HUES48 (cell line): Measurements from ENCODE around the gene CLEC4M.
"Not testable (repeated sequence)": the region's sequence is repeated elsewhere in the genome, so short reads cannot be mapped to it uniquely, and the experiment has no call there.

Source experiments
- H3K27ac ChIP-seq: one replicate; pipeline ENCODE4 v1.7.0; 2013; ENCODE audit warnings: low read depth, low read length, inconsistent platforms
- H3K27me3 ChIP-seq: 2 replicates; pipeline ENCODE4 v1.6.1; 2013; ENCODE audit warnings: mild to moderate bottlenecking, low read length; ENCODE audit not compliant: control insufficient read depth, insufficient read depth
- H3K36me3 ChIP-seq: 2 replicates; pipeline ENCODE4 v1.6.1; 2013; ENCODE audit warnings: low read length; ENCODE audit not compliant: control insufficient read depth, insufficient read depth
- H3K4me1 ChIP-seq: 2 replicates; pipeline ENCODE4 v1.6.1; 2013; ENCODE audit warnings: mild to moderate bottlenecking, low read length; ENCODE audit not compliant: control insufficient read depth, insufficient read depth
- H3K4me3 ChIP-seq: 2 replicates; pipeline ENCODE4 v1.5.1; 2013; ENCODE audit warnings: mild to moderate bottlenecking, low read depth, low read length
- H3K9ac ChIP-seq: 2 replicates; pipeline ENCODE4 v1.6.1; 2013; ENCODE audit warnings: mild to moderate bottlenecking, low read depth, low read length, moderate library complexity
- H3K9me3 ChIP-seq: 2 replicates; pipeline ENCODE4 v1.6.1; 2013; ENCODE audit warnings: low read length; ENCODE audit not compliant: control insufficient read depth, insufficient read depth

Gene CLEC4M

DNA sequence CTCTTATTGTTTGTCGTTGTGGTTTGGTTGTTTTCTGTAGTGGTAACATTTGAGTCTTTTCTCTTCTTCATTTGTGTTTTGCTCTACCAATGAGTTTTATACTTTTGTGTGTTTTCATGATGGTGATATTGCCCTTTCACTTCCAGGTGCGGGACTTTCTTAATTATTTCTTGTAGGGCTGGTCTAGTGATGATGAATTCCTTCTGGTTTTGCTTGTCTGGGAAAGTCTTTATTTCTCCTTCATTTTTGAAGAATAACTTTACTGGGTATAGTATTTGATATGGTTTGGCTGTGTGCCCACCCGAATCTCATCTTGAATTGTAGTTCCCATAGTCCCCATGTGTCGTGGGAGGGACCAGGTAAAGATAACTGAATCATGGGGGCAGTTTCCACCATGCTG, 6.8 kb upstream of the CLEC4M start:
- Histone ChIP-seq H3K9me3 (peaks cover 32% of the 10 kb centered on the region), H3K4me1 (no peaks in the 10 kb centered on the region), H3K4me3 (no peak overlapping the region), H3K27ac (no peak overlapping the region), H3K27me3 (no peaks in the 10 kb centered on the region), H3K36me3 (no peaks in the 10 kb centered on the region), H3K9ac (no peak overlapping the region)

DNA sequence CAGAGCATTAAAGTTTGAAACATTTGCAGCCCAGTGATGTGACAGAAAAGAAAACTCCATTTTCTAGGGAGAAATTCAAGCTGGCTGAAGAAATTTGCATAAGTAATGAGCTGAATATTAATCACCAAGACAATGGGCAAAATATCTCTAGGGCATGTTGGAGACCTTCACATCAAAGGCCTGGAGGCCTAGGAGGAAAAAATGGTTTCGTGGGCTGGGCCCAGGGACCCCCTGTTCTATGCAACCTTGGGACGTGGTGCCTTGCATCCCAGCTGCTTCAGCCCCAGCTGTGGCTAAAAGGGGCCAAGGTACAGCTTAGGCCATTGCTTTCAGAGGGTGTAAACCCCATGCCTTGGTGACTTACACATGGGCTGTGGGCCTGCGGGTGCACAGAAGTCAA, 5.7 kb upstream of the CLEC4M start:
- H3K9me3 ChIP-seq: peaks cover 34% of the 10 kb centered on the region
- H3K4me1 ChIP-seq: no peaks in the 10 kb centered on the region
- H3K36me3 ChIP-seq: no peaks in the 10 kb centered on the region
- no peaks in the 10 kb centered on the region for H3K27me3 ChIP-seq
- H3K4me3 ChIP-seq: no peak overlapping the region
- no peak overlapping the region for H3K9ac ChIP-seq
- H3K27ac ChIP-seq: no peak overlapping the region

DNA sequence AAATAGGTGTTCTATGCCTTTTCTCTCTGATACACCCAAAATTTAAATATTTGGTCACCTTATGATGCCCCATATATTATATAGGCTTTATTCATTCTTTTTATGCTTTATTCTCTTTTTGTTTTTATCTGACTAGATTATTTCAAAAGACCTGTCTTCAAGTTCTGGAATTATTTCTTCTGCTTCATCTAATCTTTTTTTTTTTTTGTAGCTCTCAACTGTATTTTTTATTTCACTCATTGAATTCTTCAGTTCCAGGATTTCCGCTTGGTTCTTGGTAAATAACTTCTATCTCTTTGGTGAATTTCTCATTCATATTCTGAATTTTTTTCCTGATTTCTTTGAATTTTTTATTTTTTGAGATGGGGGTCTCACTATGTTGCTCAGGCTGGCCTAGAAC, 3.9 kb upstream of the CLEC4M start:
- Histone ChIP-seq H3K4me1 (no peaks in the 10 kb centered on the region), H3K9me3 (peaks cover 34% of the 10 kb centered on the region), H3K27me3 (no peaks in the 10 kb centered on the region), H3K4me3 (no peak overlapping the region), H3K27ac (no peak overlapping the region), H3K9ac (no peak overlapping the region), H3K36me3 (no peaks in the 10 kb centered on the region)

DNA sequence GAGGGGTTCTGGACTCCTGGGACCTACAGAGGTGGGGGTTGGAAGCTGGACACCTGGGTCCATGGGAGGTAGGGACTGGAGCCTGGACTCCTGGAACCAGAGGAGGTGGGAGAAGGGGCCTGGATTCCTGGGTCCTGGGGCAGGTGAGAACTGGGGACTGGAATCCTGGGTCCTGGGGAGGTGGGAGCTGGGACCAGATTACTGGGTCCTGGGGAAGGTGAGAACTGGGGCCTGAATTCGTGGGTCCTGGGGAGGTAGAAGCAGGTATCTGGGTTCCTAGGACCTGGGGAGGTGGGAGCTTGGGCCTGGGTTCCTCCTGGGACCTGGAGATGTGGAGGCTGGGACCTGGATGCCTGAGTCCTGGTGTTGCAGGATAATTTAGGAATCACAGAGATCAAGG, 653 bp downstream of the CLEC4M start:
- peaks cover 11% of the 10 kb centered on the region; the same call in 1 of the 2 replicates for H3K9me3 ChIP-seq
- no peaks in the 10 kb centered on the region for H3K4me1 ChIP-seq
- no peak overlapping the region for H3K9ac ChIP-seq
- H3K4me3 ChIP-seq: no peak overlapping the region
- no peaks in the 10 kb centered on the region for H3K27me3 ChIP-seq
- H3K36me3 ChIP-seq: no peaks in the 10 kb centered on the region
- H3K27ac ChIP-seq: no peak overlapping the region

DNA sequence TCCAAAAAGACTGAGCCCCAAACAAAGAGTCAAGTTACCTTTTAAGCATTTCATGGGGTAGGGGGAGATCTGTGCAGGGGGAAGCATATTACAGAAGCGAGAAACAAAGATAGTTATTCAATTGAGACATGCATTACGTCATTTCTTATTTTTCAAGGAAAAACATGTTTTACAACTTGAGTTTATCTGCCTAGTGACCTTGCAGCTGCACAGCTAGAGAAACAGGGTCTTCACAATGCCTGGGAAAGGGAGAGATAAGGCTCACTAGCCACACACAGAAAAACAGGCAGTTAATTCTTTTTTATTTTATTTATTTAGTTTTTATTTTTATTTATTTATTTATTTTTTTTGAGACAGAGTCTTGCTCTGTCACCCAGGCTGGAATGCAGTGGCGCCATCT, 1.1 kb downstream of the CLEC4M start:
- H3K27me3 ChIP-seq, H3K27ac ChIP-seq, H3K9ac ChIP-seq, H3K36me3 ChIP-seq, H3K9me3 ChIP-seq, H3K4me3 ChIP-seq, H3K4me1 ChIP-seq: not testable (repeated sequence)

DNA sequence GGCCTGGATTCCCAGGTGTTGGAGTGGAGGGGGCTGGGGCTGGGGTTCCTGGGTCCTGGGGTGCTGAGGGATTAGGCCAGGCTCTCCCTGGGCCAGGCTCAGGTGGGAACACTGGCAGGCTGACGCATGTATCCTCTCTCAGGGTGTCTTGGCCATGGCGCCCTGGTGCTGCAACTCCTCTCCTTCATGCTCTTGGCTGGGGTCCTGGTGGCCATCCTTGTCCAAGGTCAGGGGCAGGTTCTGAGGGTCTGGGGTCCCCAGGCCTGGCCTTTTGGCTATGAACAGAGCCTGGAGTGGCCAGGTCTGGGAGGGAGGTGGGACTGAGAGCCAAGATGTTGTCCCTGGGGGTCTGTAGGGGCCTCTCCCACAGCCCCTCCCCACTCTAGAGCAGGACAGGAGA, 2.0 kb downstream of the CLEC4M start:
- not testable (repeated sequence) for H3K9me3 ChIP-seq

DNA sequence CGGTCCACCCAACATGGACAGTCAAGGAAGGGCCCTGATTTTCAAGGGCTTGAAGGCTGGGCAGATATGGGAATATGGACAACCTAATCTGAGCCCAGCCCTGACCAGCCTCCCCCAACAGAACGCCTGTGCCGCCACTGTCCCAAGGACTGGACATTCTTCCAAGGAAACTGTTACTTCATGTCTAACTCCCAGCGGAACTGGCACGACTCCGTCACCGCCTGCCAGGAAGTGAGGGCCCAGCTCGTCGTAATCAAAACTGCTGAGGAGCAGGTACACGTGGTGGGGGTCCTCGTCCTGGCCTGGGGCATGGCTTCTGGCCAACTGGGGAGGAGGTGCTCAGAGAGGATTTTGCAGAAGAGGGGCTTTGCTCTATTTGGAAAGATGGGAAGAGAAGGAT, 3.5 kb downstream of the CLEC4M start:
- no peak overlapping the region for H3K9ac ChIP-seq
- no peaks in the 10 kb centered on the region for H3K4me1 ChIP-seq
- no peaks in the 10 kb centered on the region for H3K36me3 ChIP-seq
- no peak overlapping the region for H3K27ac ChIP-seq
- H3K27me3 ChIP-seq: no peaks in the 10 kb centered on the region
- no peak overlapping the region for H3K4me3 ChIP-seq
- H3K9me3 ChIP-seq: 0 out of 2 replicates have a peak, but pooled peaks cover 2% of the 10 kb centered on the region

More for the DNA sequence above, 2.0 kb downstream of the CLEC4M start:
- not testable (repeated sequence) for H3K27me3 ChIP-seq, H3K4me1 ChIP-seq, H3K4me3 ChIP-seq, H3K27ac ChIP-seq, H3K36me3 ChIP-seq, H3K9ac ChIP-seq

DNA sequence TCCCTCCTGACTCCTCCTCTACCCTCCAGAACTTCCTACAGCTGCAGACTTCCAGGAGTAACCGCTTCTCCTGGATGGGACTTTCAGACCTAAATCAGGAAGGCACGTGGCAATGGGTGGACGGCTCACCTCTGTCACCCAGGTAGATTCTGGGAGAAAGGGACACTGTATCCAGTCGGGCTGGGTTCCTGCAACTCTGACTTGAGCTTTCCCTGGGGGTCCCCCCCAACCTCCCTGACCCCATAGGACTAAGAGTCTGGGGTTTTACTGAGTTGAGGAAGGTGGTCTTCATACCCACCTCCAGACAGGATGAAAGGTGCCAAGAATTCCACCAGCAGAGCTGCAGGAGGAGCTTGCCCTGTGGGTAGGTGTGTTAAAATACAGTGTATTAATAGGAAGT, 4.4 kb downstream of the CLEC4M start:
- no peaks in the 10 kb centered on the region for H3K27me3 ChIP-seq
- no peaks in the 10 kb centered on the region for H3K36me3 ChIP-seq
- no peak overlapping the region for H3K27ac ChIP-seq
- H3K4me1 ChIP-seq: no peaks in the 10 kb centered on the region
- no peaks in the 10 kb centered on the region for H3K9me3 ChIP-seq
- no peak overlapping the region for H3K4me3 ChIP-seq
- no peak overlapping the region for H3K9ac ChIP-seq

DNA sequence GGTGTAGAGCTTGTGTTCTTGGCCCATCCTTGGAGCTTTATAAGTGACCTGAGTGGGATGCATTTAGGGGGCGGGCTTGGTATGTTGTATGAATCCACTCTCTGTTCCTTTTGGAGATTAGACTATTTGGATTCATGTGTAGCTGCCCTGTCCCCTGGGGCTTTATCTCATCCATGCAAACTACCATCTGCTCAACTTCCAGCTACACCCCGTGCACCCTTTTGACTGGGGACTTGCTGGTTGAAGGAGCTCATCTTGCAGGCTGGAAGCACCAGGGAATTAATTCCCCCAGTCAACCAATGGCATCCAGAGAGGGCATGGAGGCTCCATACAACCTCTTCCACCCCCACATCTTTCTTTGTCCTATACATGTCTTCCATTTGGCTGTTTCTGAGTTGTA, 6.1 kb downstream of the CLEC4M start:
- H3K4me3 ChIP-seq: no peak overlapping the region
- H3K27me3 ChIP-seq: no peaks in the 10 kb centered on the region

DNA sequence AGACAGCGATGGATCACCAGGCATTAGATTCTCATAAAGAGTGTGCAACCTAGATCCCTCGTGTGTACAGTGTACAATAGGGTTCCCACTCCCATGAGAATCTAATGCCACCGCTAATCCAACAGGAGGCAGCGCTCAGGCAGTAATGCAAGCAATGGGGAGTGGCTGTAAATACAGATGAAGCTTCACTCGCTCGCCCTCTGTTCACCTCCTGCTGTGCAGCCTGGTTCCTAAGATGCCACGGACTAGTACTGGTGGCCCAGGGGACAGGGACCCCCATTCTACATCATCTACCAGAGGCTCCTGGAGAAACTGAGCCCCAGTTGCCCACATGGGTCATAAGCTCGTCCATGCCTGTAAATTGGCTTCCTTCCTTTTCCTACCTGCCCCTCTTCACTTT, 8.0 kb downstream of the CLEC4M start:
- no peaks in the 10 kb centered on the region for H3K36me3 ChIP-seq
- no peaks in the 10 kb centered on the region for H3K4me1 ChIP-seq
- no peaks in the 10 kb centered on the region for H3K27me3 ChIP-seq
- no peak overlapping the region for H3K27ac ChIP-seq
- H3K4me3 ChIP-seq: no peak overlapping the region
- no peak overlapping the region for H3K9ac ChIP-seq
- no peaks in the 10 kb centered on the region for H3K9me3 ChIP-seq

More for the DNA sequence above, 6.1 kb downstream of the CLEC4M start:
- no peak overlapping the region for H3K9ac ChIP-seq
- no peaks in the 10 kb centered on the region for H3K4me1 ChIP-seq
- H3K27ac ChIP-seq: no peak overlapping the region
- no peaks in the 10 kb centered on the region for H3K9me3 ChIP-seq
- no peaks in the 10 kb centered on the region for H3K36me3 ChIP-seq

DNA sequence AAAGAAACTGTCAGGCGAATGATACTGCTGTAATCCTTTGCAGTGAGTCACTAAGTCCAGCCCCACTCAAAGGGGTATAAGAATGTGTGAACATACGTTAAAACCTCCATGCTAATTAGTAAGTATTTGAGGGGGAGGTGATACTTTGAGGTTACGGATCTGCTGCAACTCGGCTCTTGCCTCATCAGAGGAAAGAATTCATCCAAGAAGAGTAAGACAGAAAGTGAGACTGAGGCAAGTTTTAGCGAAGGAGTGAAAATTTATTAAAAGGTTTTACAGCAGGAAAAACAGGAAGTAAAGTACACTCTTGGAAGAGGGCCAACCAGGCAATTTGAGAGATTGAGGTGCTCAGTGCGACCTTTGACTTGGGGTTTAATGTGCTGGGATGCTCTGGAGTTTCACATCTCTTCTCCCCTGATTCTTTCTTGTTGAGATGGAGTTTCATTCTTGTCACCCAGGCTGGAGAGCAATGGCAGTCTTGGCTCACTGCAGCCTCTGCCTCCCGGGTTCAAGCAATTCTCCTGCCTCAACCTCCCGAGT, 9.8 kb downstream of the CLEC4M start:
- no peaks in the 10 kb centered on the region for H3K4me1 ChIP-seq
- no peak overlapping the region for H3K4me3 ChIP-seq
- no peaks in the 10 kb centered on the region for H3K36me3 ChIP-seq
- no peak overlapping the region for H3K9ac ChIP-seq
- H3K27ac ChIP-seq: no peak overlapping the region
- H3K27me3 ChIP-seq: no peaks in the 10 kb centered on the region
- H3K9me3 ChIP-seq: no peaks in the 10 kb centered on the region

DNA sequence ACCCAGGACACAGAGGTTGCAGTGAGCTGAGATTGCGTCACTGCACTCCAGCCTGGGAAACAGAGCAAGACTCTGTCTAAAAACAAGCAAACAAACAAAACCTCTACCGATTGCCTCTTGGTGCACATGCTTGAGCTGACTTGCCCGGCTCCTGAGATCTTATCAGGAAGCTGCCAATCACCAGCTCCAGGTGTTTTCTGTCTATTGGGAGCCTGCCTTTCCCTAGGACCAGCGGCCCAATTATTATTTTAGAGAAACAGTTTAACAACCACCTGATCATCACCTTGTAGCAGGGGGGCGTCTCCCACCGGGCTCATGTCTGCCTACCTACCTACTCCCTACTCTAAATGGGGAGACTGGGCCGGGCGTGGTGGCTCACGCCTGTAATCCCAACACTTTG, 10.8 kb downstream of the CLEC4M start:
- Histone ChIP-seq H3K9me3 (no peaks in the 10 kb centered on the region), H3K36me3 (no peaks in the 10 kb centered on the region), H3K4me1 (no peaks in the 10 kb centered on the region), H3K4me3 (no peak overlapping the region), H3K27me3 (no peaks in the 10 kb centered on the region; the same call in 1 of the 2 replicates), H3K27ac (no peak overlapping the region), H3K9ac (no peak overlapping the region)
